ENCODE results near the gene PNPLA3. TPM values are rescaled to one million over a fixed set of nuclear protein-coding genes. Genes with fewer than 3 reads are reported as not detected.

PNPLA3 gene
- polyA plus RNA-seq, result under 1 TPM; 0.19 to 0.41 TPM

GRCh38 chr22:43923631-43924464 is at the start of gene PNPLA3:
Gene PNPLA3, plus strand, starts transcription at chr22:43923805. Its CDS starts 107 bp downstream, at chr22:43923912.
- 1 to 3% methylated on average over 82 to 100 of the region's 100 CpGs for WGBS, 2 donors
- Histone ChIP-seq H3K27ac (ENCODE audit: low read depth in 2 of 2, low read length in 1 of 2) (no peak within 1 kb of the TSS), H3K36me3 (ENCODE audit: control insufficient read depth in 2 of 2, insufficient read depth in 2 of 2, low read length in 1 of 2) (no peaks in the 10 kb centered on the region), H3K4me1 (ENCODE audit: control insufficient read depth in 2 of 2, insufficient read depth in 2 of 2, low read length in 1 of 2) (peaks cover 6 to 16% of the 10 kb centered on the region in 2 donors), H3K4me3 (ENCODE audit: low read depth in 1 of 2, low read length in 2 of 2) (peak within 1 kb of the TSS; percentile 39 to 60), H3K9me3 (ENCODE audit: control insufficient read depth in 2 of 2, insufficient read depth in 1 of 2, low read depth in 1 of 2, low read length in 1 of 2) (no peaks in the 10 kb centered on the region), H3K27me3 (ENCODE audit: control insufficient read depth in 1 of 2, insufficient read depth in 2 of 2, low read length in 2 of 2) (no peaks in the 10 kb centered on the region)

- WGBS, 2 donors, result 61 to 70% methylated on average over 5 of the region's 5 CpGs
- Histone ChIP-seq H3K4me1 (ENCODE audit: control insufficient read depth in 2 of 2, insufficient read depth in 2 of 2, low read length in 1 of 2) (no peaks in the 10 kb centered on the region), H3K36me3 (ENCODE audit: control insufficient read depth in 2 of 2, insufficient read depth in 2 of 2, low read length in 1 of 2) (no peaks in the 10 kb centered on the region), H3K9me3 (ENCODE audit: control insufficient read depth in 2 of 2, insufficient read depth in 1 of 2, low read depth in 1 of 2, low read length in 1 of 2) (no peaks in the 10 kb centered on the region), H3K27ac (ENCODE audit: low read depth in 2 of 2, low read length in 1 of 2) (no peak overlapping the region), H3K4me3 (ENCODE audit: low read depth in 1 of 2, low read length in 2 of 2) (no peak overlapping the region), H3K27me3 (ENCODE audit: control insufficient read depth in 1 of 2, insufficient read depth in 2 of 2, low read length in 2 of 2) (no peaks in the 10 kb centered on the region)
Observed at GRCh38 chr22:43876866-43877509, 46.6 kb upstream of the PNPLA3 start.

GRCh38 chr22:43878079-43878795 is 45.4 kb upstream of the PNPLA3 start:
- Histone ChIP-seq H3K4me1 (ENCODE audit: control insufficient read depth in 2 of 2, insufficient read depth in 2 of 2, low read length in 1 of 2) (no peaks in the 10 kb centered on the region), H3K9me3 (ENCODE audit: control insufficient read depth in 2 of 2, insufficient read depth in 1 of 2, low read depth in 1 of 2, low read length in 1 of 2) (no peaks in the 10 kb centered on the region), H3K36me3 (ENCODE audit: control insufficient read depth in 2 of 2, insufficient read depth in 2 of 2, low read length in 1 of 2) (no peaks in the 10 kb centered on the region), H3K4me3 (ENCODE audit: low read depth in 1 of 2, low read length in 2 of 2) (no peak overlapping the region), H3K27ac (ENCODE audit: low read depth in 2 of 2, low read length in 1 of 2) (no peak overlapping the region), H3K27me3 (ENCODE audit: control insufficient read depth in 1 of 2, insufficient read depth in 2 of 2, low read length in 2 of 2) (no peaks in the 10 kb centered on the region)
- 46 to 49% methylated on average over 12 of the region's 12 CpGs for WGBS, 2 donors

GRCh38 chr22:43878831-43879550 is 44.6 kb upstream of the PNPLA3 start:
- Histone ChIP-seq H3K4me3 (ENCODE audit: low read depth in 1 of 2, low read length in 2 of 2) (no peak overlapping the region), H3K27ac (ENCODE audit: low read depth in 2 of 2, low read length in 1 of 2) (no peak overlapping the region), H3K27me3 (ENCODE audit: control insufficient read depth in 1 of 2, insufficient read depth in 2 of 2, low read length in 2 of 2) (no peaks in the 10 kb centered on the region), H3K36me3 (ENCODE audit: control insufficient read depth in 2 of 2, insufficient read depth in 2 of 2, low read length in 1 of 2) (no peaks in the 10 kb centered on the region), H3K4me1 (ENCODE audit: control insufficient read depth in 2 of 2, insufficient read depth in 2 of 2, low read length in 1 of 2) (no peaks in the 10 kb centered on the region), H3K9me3 (ENCODE audit: control insufficient read depth in 2 of 2, insufficient read depth in 1 of 2, low read depth in 1 of 2, low read length in 1 of 2) (no peaks in the 10 kb centered on the region)
- 65 to 72% methylated on average over 12 of the region's 12 CpGs for WGBS, 2 donors

GRCh38 chr22:43879901-43880540 is 43.6 kb upstream of the PNPLA3 start:
- H3K27ac ChIP-seq (ENCODE audit: low read depth in 2 of 2, low read length in 1 of 2), result no peak overlapping the region
- H3K27me3 ChIP-seq (ENCODE audit: control insufficient read depth in 1 of 2, insufficient read depth in 2 of 2, low read length in 2 of 2), result no peaks in the 10 kb centered on the region
- H3K9me3 ChIP-seq (ENCODE audit: control insufficient read depth in 2 of 2, insufficient read depth in 1 of 2, low read depth in 1 of 2, low read length in 1 of 2), result no peaks in the 10 kb centered on the region
- H3K4me3 ChIP-seq (ENCODE audit: low read depth in 1 of 2, low read length in 2 of 2), result no peak overlapping the region
- WGBS, 2 donors, result 80% methylated on average over 14 of the region's 14 CpGs
- no peaks in the 10 kb centered on the region for H3K36me3 ChIP-seq (ENCODE audit: control insufficient read depth in 2 of 2, insufficient read depth in 2 of 2, low read length in 1 of 2)
- no peaks in the 10 kb centered on the region for H3K4me1 ChIP-seq (ENCODE audit: control insufficient read depth in 2 of 2, insufficient read depth in 2 of 2, low read length in 1 of 2)

GRCh38 chr22:43880541-43880991 is 43.0 kb upstream of the PNPLA3 start:
- no peaks in the 10 kb centered on the region for H3K9me3 ChIP-seq (ENCODE audit: control insufficient read depth in 2 of 2, insufficient read depth in 1 of 2, low read depth in 1 of 2, low read length in 1 of 2)
- no peaks in the 10 kb centered on the region for H3K27me3 ChIP-seq (ENCODE audit: control insufficient read depth in 1 of 2, insufficient read depth in 2 of 2, low read length in 2 of 2)
- WGBS, 2 donors, result 83% methylated on average over 15 of the region's 15 CpGs

GRCh38 chr22:43881091-43882061 is 42.2 kb upstream of the PNPLA3 start:
- WGBS, 2 donors, result 81 to 84% methylated on average over 19 of the region's 19 CpGs
- no peaks in the 10 kb centered on the region for H3K36me3 ChIP-seq (ENCODE audit: control insufficient read depth in 2 of 2, insufficient read depth in 2 of 2, low read length in 1 of 2)
- no peaks in the 10 kb centered on the region for H3K4me1 ChIP-seq (ENCODE audit: control insufficient read depth in 2 of 2, insufficient read depth in 2 of 2, low read length in 1 of 2)

More at GRCh38 chr22:43880541-43880991, 43.0 kb upstream of the PNPLA3 start:
- no peak overlapping the region for H3K27ac ChIP-seq (ENCODE audit: low read depth in 2 of 2, low read length in 1 of 2)
- H3K4me1 ChIP-seq (ENCODE audit: control insufficient read depth in 2 of 2, insufficient read depth in 2 of 2, low read length in 1 of 2), result no peaks in the 10 kb centered on the region
- no peak overlapping the region for H3K4me3 ChIP-seq (ENCODE audit: low read depth in 1 of 2, low read length in 2 of 2)
- no peaks in the 10 kb centered on the region for H3K36me3 ChIP-seq (ENCODE audit: control insufficient read depth in 2 of 2, insufficient read depth in 2 of 2, low read length in 1 of 2)

GRCh38 chr22:43882122-43882767 is 41.4 kb upstream of the PNPLA3 start:
- WGBS, 2 donors, result 75 to 86% methylated on average over 9 of the region's 9 CpGs
- H3K27me3 ChIP-seq (ENCODE audit: control insufficient read depth in 1 of 2, insufficient read depth in 2 of 2, low read length in 2 of 2), result no peaks in the 10 kb centered on the region
- H3K4me1 ChIP-seq (ENCODE audit: control insufficient read depth in 2 of 2, insufficient read depth in 2 of 2, low read length in 1 of 2), result no peaks in the 10 kb centered on the region
- H3K9me3 ChIP-seq (ENCODE audit: control insufficient read depth in 2 of 2, insufficient read depth in 1 of 2, low read depth in 1 of 2, low read length in 1 of 2), result no peaks in the 10 kb centered on the region
- no peak overlapping the region for H3K4me3 ChIP-seq (ENCODE audit: low read depth in 1 of 2, low read length in 2 of 2)
- H3K27ac ChIP-seq (ENCODE audit: low read depth in 2 of 2, low read length in 1 of 2), result no peak overlapping the region
- H3K36me3 ChIP-seq (ENCODE audit: control insufficient read depth in 2 of 2, insufficient read depth in 2 of 2, low read length in 1 of 2), result no peaks in the 10 kb centered on the region

More at GRCh38 chr22:43881091-43882061, 42.2 kb upstream of the PNPLA3 start:
- H3K9me3 ChIP-seq (ENCODE audit: control insufficient read depth in 2 of 2, insufficient read depth in 1 of 2, low read depth in 1 of 2, low read length in 1 of 2), result no peaks in the 10 kb centered on the region
- H3K4me3 ChIP-seq (ENCODE audit: low read depth in 1 of 2, low read length in 2 of 2), result no peak overlapping the region
- H3K27ac ChIP-seq (ENCODE audit: low read depth in 2 of 2, low read length in 1 of 2), result no peak overlapping the region
- H3K27me3 ChIP-seq (ENCODE audit: control insufficient read depth in 1 of 2, insufficient read depth in 2 of 2, low read length in 2 of 2), result no peaks in the 10 kb centered on the region

Measured in esophagus (tissue), 2 donors.